Endothelial cell of umbilical vein (primary cell): Measurements from ENCODE around the gene PHTF1. TPM values are rescaled to one million over a fixed set of nuclear protein-coding genes. Genes with fewer than 3 reads are reported as not detected.

Source experiments
- BruUV-seq: library from RNA; stranded (reverse); fragments of 400-500 nt; replicated peaks from 2 replicates; lab custom pipeline; 2021; lab: Mats Ljungman, UMichigan
- CTCF ChIA-PET: fragments of 300-600, 350-600 bp; sonication (Branson Sonifier 250); formaldehyde crosslinking; loops from one replicate; lab custom pipeline; 2021; ENCODE audit warnings: antibody characterized with exemption, inconsistent platforms; lab: Charles Lee
- POLR2A ChIA-PET: fragments of 300-600, 350-600 bp; sonication (Branson Sonifier 250); formaldehyde crosslinking; loops from one replicate; lab custom pipeline; 2021; ENCODE audit warnings: antibody characterized with exemption, inconsistent platforms; lab: Charles Lee
- DNase-seq: peaks from one replicate; pipeline ENCODE4 v3.0.0-alpha.2; 2011; ENCODE audit warnings: low read depth, low spot score
- FAIRE-seq: peaks from 2 replicates; lab custom pipeline; 2011; peaks lifted over from hg19 to GRCh38; lab: Jason Lieb, UNC
- H2AFZ ChIP-seq: 2 replicates; pipeline ENCODE4 v1.6.0; 2012; ENCODE audit warnings: low read depth, low read length, control low read depth, inconsistent platforms
- H3K27ac ChIP-seq: 2 replicates; pipeline ENCODE4 v1.5.1; 2011; ENCODE audit warnings: low read depth, mild to moderate bottlenecking, control low read depth, low read length, moderate library complexity; ENCODE audit not compliant: insufficient read depth
- H3K27me3 ChIP-seq, 2 experiments: 2 replicates each; pipeline versions ENCODE4 v1.6.0 to v1.6.1; 2011; ENCODE audit warnings: low read length in 2 of 2, mixed read lengths in 1 of 2; ENCODE audit not compliant: control insufficient read depth in 2 of 2, insufficient read depth in 2 of 2
- H3K36me3 ChIP-seq, 2 experiments: 2 replicates in 1 of 2; 3 replicates in 1 of 2; pipeline ENCODE4 v1.5.1; 2011; ENCODE audit warnings: low read length in 2 of 2, mild to moderate bottlenecking in 1 of 2, moderate library complexity in 1 of 2; ENCODE audit not compliant: control insufficient read depth in 2 of 2, insufficient read depth in 2 of 2; ENCODE audit errors: extremely low read depth in 1 of 2
- H3K4me1 ChIP-seq: 3 replicates; pipeline ENCODE4 v1.5.1; 2011; ENCODE audit warnings: mild to moderate bottlenecking, low read length; ENCODE audit not compliant: control insufficient read depth, insufficient read depth; ENCODE audit errors: extremely low read depth
- H3K4me2 ChIP-seq: 2 replicates; pipeline ENCODE4 v1.6.1; 2011; ENCODE audit warnings: low read length, control low read depth, mixed read lengths; ENCODE audit not compliant: insufficient read depth
- H3K4me3 ChIP-seq, 3 experiments: fragments of 200-600 bp in 1 of 3; sonication (generic), shearing (Covaris generic) in 1 of 3; replicated peaks in 1 of 3; 2 replicates each; pipeline ENCODE4 v1.5.1; 2011 to 2016; ENCODE audit warnings: control low read depth in 3 of 3, low read length in 3 of 3, mild to moderate bottlenecking in 2 of 3, inconsistent platforms in 1 of 3, low read depth in 1 of 3, moderate library complexity in 1 of 3; ENCODE audit not compliant: insufficient read depth in 1 of 3
- H3K79me2 ChIP-seq: 2 replicates; pipeline ENCODE4 v1.6.0; 2012; ENCODE audit warnings: low read length, inconsistent platforms; ENCODE audit not compliant: control insufficient read depth, insufficient read depth
- H3K9ac ChIP-seq: replicated peaks from 2 replicates; pipeline ENCODE3; 2011; ENCODE audit warnings: low read length, control low read depth; ENCODE audit not compliant: insufficient read depth; ENCODE audit errors: extremely low read depth
- H3K9me1 ChIP-seq: replicated peaks from 3 replicates; pipeline ENCODE4 v1.6.0; 2011; ENCODE audit warnings: mild to moderate bottlenecking, low read length; ENCODE audit not compliant: control insufficient read depth, insufficient read depth; ENCODE audit errors: extremely low read depth
- H3K9me3 ChIP-seq: replicated peaks from 2 replicates; pipeline ENCODE4 v1.5.1; 2012; ENCODE audit warnings: low read length, inconsistent platforms; ENCODE audit not compliant: control insufficient read depth, insufficient read depth
- H4K20me1 ChIP-seq: replicated peaks from 2 replicates; pipeline ENCODE3; 2011; ENCODE audit warnings: mild to moderate bottlenecking, low read length; ENCODE audit not compliant: control insufficient read depth, insufficient read depth; ENCODE audit errors: extremely low read depth
- CTCF ChIP-seq, 2 donors: IDR thresholded peaks; 1 replicate in 1 of 2; 2 replicates in 1 of 2; pipeline ENCODE4 v1.5.1; 2011; ENCODE audit warnings: low read length in 2 of 2, mild to moderate bottlenecking in 2 of 2, moderate library complexity in 2 of 2, control low read depth in 1 of 2, inconsistent platforms in 1 of 2, low read depth in 1 of 2; ENCODE audit not compliant: insufficient read depth in 1 of 2; ENCODE audit errors: extremely low read depth in 1 of 2
- EZH2 ChIP-seq: IDR thresholded peaks from 2 replicates; pipeline ENCODE4 v1.6.1; 2012; ENCODE audit warnings: borderline replicate concordance, low read depth, mild to moderate bottlenecking, moderate library complexity, low read length, inconsistent platforms; ENCODE audit not compliant: severe bottlenecking
- FOS ChIP-seq: IDR thresholded peaks from 2 replicates; pipeline ENCODE4 v1.6.1; 2011; ENCODE audit warnings: mild to moderate bottlenecking, low read length, moderate library complexity, borderline replicate concordance; ENCODE audit not compliant: insufficient read depth
- GATA2 ChIP-seq: IDR thresholded peaks from 2 replicates; pipeline ENCODE4 v1.7.0; 2011; ENCODE audit warnings: low read depth, mild to moderate bottlenecking, moderate library complexity, mixed read lengths, low read length; ENCODE audit not compliant: insufficient read length, insufficient read depth
- JUN ChIP-seq: IDR thresholded peaks from 2 replicates; pipeline ENCODE4 v1.6.1; 2011; ENCODE audit warnings: borderline replicate concordance, low read depth; ENCODE audit not compliant: insufficient read length, insufficient read depth
- MYC ChIP-seq: IDR thresholded peaks from one replicate; pipeline ENCODE4 v1.6.1; 2011; ENCODE audit warnings: mild to moderate bottlenecking, low read depth, low read length
- POLR2A ChIP-seq: IDR thresholded peaks from 2 replicates; pipeline ENCODE4 v1.6.1; 2012; ENCODE audit warnings: low read depth, mild to moderate bottlenecking, control low read depth, low read length
- POLR2AphosphoS5 ChIP-seq: IDR thresholded peaks from 2 replicates; pipeline ENCODE4 v1.6.1; 2012; ENCODE audit warnings: low read depth, mild to moderate bottlenecking, control low read depth, low read length, moderate library complexity; ENCODE audit not compliant: insufficient read depth
- dilution Hi-C: fragments of 300-500 bp; cut with MboI; formaldehyde crosslinking; loops from one replicate; pipeline ENCODE4 v1.15.0; 2019; ENCODE audit warnings: low sequenced_read_pairs; ENCODE audit not compliant: extremely low pct_ligation_motif_present
- intact Hi-C: fragments of 100-400 bp; cut with micrococcal nuclease; formaldehyde crosslinking; loops from one replicate; pipeline ENCODE4 v1.10.0; 2022
- polyA plus RNA-seq, 4 experiments: library from polyadenylated mRNA; depleted of rRNA in 3 of 4; stranded (reverse) in 3 of 4; unstranded in 1 of 4; fragments of >200 nt; gene quantifications; 2 replicates each; pipeline versions ENCODE4 v1.2.1 to v1.2.3, GENCODE V29; 2011 to 2012; ENCODE audit warnings: missing spikeins in 1 of 4
- total RNA-seq: library from RNA; stranded (reverse); gene quantifications from 2 replicates; pipeline ENCODE4 v1.2.3, GENCODE V29; 2021
- TF ChIP-seq, protein P1 (sequence below): IDR thresholded peaks from 2 replicates; pipeline ENCODE4 v1.6.1; 2011; ENCODE audit not compliant: insufficient read depth, insufficient read length

PHTF1 gene
- total and polyA plus RNA-seq, 2 donors (not counting 3 experiments of a cell fraction or from before 2014, with no cell fraction given): 26.3 to 62.6 TPM

DNA sequence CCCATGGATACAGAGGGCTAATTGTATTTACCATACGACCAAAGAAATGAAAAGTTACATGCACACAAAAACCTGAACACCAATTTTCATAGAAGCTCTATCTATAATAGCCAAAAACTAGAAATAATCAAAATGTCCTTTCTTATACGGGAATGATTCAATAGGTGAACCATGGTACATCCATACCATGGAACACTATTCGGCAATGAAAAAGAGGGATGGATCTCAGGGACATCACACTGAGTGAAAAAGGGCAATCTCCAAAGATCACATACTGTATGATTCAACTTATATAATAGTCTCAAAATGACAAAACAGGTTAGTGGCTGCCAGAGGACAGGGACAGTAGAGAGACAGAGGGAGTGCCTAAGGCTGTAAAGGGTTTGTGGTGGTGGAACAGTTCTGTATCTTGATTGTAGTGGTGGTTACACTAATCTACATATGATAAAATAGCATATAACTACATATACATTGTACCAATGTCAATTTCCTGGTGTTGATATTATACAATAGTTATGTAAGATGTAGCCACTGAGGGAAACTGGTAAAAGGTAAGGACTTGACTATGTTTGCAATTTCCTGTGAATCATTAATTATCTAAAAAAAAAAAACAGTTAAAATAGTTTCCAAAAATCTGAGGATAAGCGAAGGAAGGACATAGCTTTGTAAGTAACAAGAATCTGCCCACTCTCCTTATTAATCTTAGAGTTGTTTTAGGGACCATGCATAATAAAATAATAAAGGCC, 49.3 kb upstream of the PHTF1 start:
- Histone ChIP-seq H2AFZ (no peak overlapping the region), H3K9me1 (no peaks in the 10 kb centered on the region), H3K4me3 (no peak overlapping the region), H3K9ac (no peak overlapping the region), H4K20me1 (no peaks in the 10 kb centered on the region), H3K27me3 (no peaks in the 10 kb centered on the region), H3K4me1 (peaks cover 34% of the 10 kb centered on the region), H3K4me2 (peak overlapping the region; percentile 92), H3K9me3 (no peaks in the 10 kb centered on the region), H3K79me2 (peaks cover 77% of the 10 kb centered on the region), H3K36me3 (no peaks in the 10 kb centered on the region), H3K27ac (no peak overlapping the region)
- POLR2A ChIA-PET: no interaction called here
- dilution Hi-C loops (no loop called here), intact Hi-C loops (no loop called here)
- FAIRE-seq (no peak), DNase-seq (peak; percentile 9)
- TF ChIP-seq, protein P1, sequence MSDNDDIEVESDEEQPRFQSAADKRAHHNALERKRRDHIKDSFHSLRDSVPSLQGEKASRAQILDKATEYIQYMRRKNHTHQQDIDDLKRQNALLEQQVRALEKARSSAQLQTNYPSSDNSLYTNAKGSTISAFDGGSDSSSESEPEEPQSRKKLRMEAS: no peak
- TF ChIP-seq FOS: no peak
- no peak for TF ChIP-seq POLR2AphosphoS5
- no peak for TF ChIP-seq POLR2A
- TF ChIP-seq MYC: no peak
- no TSS peak for BruUV-seq
- CTCF ChIA-PET: no interaction called here

DNA sequence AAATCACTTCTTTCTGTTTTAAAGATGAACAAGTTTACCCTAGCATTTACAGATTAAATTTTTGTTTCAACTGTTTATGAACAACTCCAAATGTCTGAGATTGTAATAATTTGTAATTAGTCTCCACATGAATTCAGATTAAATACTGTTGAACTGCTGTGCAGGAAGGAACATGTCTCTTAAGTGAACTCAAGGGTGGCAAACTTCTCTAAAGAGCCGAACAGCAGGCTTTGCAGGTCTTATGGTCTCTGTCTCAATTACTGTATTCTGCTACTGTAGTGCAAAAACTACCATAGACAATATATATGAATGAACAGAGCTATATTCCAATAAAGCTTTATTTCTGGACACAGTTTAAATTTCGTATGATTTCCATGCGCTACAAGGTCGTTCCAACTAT, 46.4 kb upstream of the PHTF1 start:
- POLR2A ChIA-PET: no interaction called here
- DNase-seq: no peak
- intact Hi-C loops: no loop called here

More for the DNA sequence above, 46.4 kb upstream of the PHTF1 start:
- TF ChIP-seq POLR2AphosphoS5: no peak
- no peak for TF ChIP-seq POLR2A
- TF ChIP-seq JUN: no peak
- TF ChIP-seq GATA2: no peak
- TF ChIP-seq, protein P1: no peak
- TF ChIP-seq CTCF (IDR thresholded peaks at IDR 0.05; ENCODE audit: extremely low read depth in 1 of 2, insufficient read depth in 1 of 2, low read depth in 1 of 2, low read length in 2 of 2): no peak
- no peak for TF ChIP-seq EZH2
- TF ChIP-seq FOS: no peak
- TF ChIP-seq MYC: no peak
- no TSS peak for BruUV-seq
- no peak overlapping the region for H3K27ac ChIP-seq
- peaks cover 2% of the 10 kb centered on the region for H4K20me1 ChIP-seq
- H3K27me3 ChIP-seq: no peaks in the 10 kb centered on the region
- CTCF ChIA-PET: no interaction called here
- peaks cover 30% of the 10 kb centered on the region for H3K4me1 ChIP-seq
- dilution Hi-C loops: no loop called here
- H2AFZ ChIP-seq: no peak overlapping the region
- H3K9me3 ChIP-seq: no peaks in the 10 kb centered on the region
- H3K4me3 ChIP-seq: no peak overlapping the region
- peaks cover 90% of the 10 kb centered on the region for H3K79me2 ChIP-seq
- no peak overlapping the region for H3K9ac ChIP-seq
- no peak overlapping the region for H3K4me2 ChIP-seq
- H3K9me1 ChIP-seq: no peaks in the 10 kb centered on the region
- FAIRE-seq: no peak
- H3K36me3 ChIP-seq: no peaks in the 10 kb centered on the region
